ENCODE measurements around the gene NTRK1. TPM values are rescaled to one million over a fixed set of nuclear protein-coding genes. Genes with fewer than 3 reads are reported as not detected.

NTRK1 gene
- total and polyA plus RNA-seq, 2 donors (not counting 1 experiment from before 2014, with no cell fraction given), result not detected

DNA sequence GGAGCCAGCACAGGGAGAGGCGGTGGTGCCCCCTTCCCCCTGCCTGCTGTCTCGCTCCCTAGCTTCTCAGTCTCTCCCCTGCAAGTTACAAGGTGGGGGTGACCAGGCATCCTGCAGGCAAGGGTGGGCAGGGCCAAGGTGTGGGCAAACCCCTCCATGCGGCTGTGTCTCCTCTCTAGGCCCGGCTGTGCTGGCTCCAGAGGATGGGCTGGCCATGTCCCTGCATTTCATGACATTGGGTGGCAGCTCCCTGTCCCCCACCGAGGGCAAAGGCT is 14.6 kb downstream of the NTRK1 start:
- DNase-seq (no peak), ATAC-seq (ENCODE audit: low read depth) (no peak)
- Histone ChIP-seq H3K27me3 (replicated peaks in 1 of 4; ENCODE audit: control extremely low read depth in 1 of 4, control insufficient read depth in 3 of 4, insufficient read depth in 4 of 4, low read length in 3 of 4) (peaks cover 0 to 21% (median 1%) of the 10 kb centered on the region in 4 experiments), H3K4me1 (ENCODE audit: control insufficient read depth in 2 of 2, insufficient read depth in 2 of 2, low read length in 2 of 2) (no peaks in the 10 kb centered on the region), H3K4me2 (replicated peaks; ENCODE audit: low read depth, low read length, poor library complexity, severe bottlenecking) (no peak overlapping the region), H3K27ac (ENCODE audit: low read length in 2 of 2) (no peak overlapping the region), H4K20me1 (ENCODE audit: control insufficient read depth, insufficient read depth, low read length, poor library complexity, severe bottlenecking) (no peaks in the 10 kb centered on the region), H3K9ac (ENCODE audit: low read length) (no peak overlapping the region), H3K9me3 (ENCODE audit: control extremely low read depth in 1 of 3, control insufficient read depth in 2 of 3, insufficient read depth in 1 of 3, low read length in 2 of 3) (no peaks in the 10 kb centered on the region), H3K79me2 (ENCODE audit: control insufficient read depth, insufficient read depth, low read length) (no peaks in the 10 kb centered on the region), H3K4me3 (ENCODE audit: control extremely low read depth in 1 of 5, extremely low read depth in 1 of 5, insufficient read depth in 1 of 5, low read depth in 2 of 5, low read length in 4 of 5) (no peak overlapping the region), H2AFZ (ENCODE audit: insufficient read depth, low read depth, low read length, poor library complexity, severe bottlenecking) (no peak overlapping the region), H3K36me3 (replicated peaks in 1 of 2; ENCODE audit: control extremely low read depth in 1 of 2, control insufficient read depth in 1 of 2, extremely low read depth in 1 of 2, insufficient read depth in 2 of 2, low read length in 1 of 2) (no peaks in the 10 kb centered on the region)
- no peak overlapping the region for H3K4me3 Mint-ChIP-seq
- 88% methylated on average over 5 of the region's 5 CpGs for WGBS (ENCODE audit: insufficient coverage)
- H3K27ac Mint-ChIP-seq, result no peak overlapping the region
- H3K4me1 Mint-ChIP-seq, result no peaks in the 10 kb centered on the region
- intact Hi-C loops (cut with micrococcal nuclease), result no loop called here
- no peak for TF ChIP-seq EZH2 (IDR thresholded peaks at IDR 0.05; ENCODE audit: borderline replicate concordance, insufficient read depth, low read depth, low read length, poor library complexity, severe bottlenecking)
- TF ChIP-seq, protein P1, sequence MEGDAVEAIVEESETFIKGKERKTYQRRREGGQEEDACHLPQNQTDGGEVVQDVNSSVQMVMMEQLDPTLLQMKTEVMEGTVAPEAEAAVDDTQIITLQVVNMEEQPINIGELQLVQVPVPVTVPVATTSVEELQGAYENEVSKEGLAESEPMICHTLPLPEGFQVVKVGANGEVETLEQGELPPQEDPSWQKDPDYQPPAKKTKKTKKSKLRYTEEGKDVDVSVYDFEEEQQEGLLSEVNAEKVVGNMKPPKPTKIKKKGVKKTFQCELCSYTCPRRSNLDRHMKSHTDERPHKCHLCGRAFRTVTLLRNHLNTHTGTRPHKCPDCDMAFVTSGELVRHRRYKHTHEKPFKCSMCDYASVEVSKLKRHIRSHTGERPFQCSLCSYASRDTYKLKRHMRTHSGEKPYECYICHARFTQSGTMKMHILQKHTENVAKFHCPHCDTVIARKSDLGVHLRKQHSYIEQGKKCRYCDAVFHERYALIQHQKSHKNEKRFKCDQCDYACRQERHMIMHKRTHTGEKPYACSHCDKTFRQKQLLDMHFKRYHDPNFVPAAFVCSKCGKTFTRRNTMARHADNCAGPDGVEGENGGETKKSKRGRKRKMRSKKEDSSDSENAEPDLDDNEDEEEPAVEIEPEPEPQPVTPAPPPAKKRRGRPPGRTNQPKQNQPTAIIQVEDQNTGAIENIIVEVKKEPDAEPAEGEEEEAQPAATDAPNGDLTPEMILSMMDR (IDR thresholded peaks at IDR 0.05), result no peak
- CTCF ChIA-PET, result interaction anchor here (0.6 kb wide), 1 partner anchor 24 kb away, joined by 3 read pairs; no protein-coding TSS in a partner anchor
- H3K27me3 Mint-ChIP-seq, result peaks cover 34% of the 10 kb centered on the region
- no peaks in the 10 kb centered on the region for H3K9me3 Mint-ChIP-seq (ENCODE audit: insufficient read depth)
- POLR2A ChIA-PET, result no interaction called here

DNA sequence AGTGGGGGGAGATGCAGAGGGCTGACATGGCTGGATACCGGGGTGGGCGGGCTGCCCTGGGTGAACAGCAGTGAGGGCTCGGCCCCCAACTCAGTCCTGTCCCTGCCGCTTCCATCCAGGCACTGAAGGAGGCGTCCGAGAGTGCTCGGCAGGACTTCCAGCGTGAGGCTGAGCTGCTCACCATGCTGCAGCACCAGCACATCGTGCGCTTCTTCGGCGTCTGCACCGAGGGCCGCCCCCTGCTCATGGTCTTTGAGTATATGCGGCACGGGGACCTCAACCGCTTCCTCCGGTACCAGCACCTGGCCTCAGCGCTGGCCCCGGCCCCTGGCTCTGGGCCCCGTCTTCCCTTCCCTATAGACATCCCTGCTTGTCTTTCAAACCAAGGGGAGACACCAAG is 15.6 kb downstream of the NTRK1 start:
- Histone ChIP-seq H4K20me1 (ENCODE audit: control insufficient read depth, insufficient read depth, low read length, poor library complexity, severe bottlenecking) (no peaks in the 10 kb centered on the region), H3K4me3 (ENCODE audit: control extremely low read depth in 1 of 5, extremely low read depth in 1 of 5, insufficient read depth in 1 of 5, low read depth in 2 of 5, low read length in 4 of 5) (no peak overlapping the region), H3K36me3 (replicated peaks in 1 of 2; ENCODE audit: control extremely low read depth in 1 of 2, control insufficient read depth in 1 of 2, extremely low read depth in 1 of 2, insufficient read depth in 2 of 2, low read length in 1 of 2) (no peaks in the 10 kb centered on the region), H3K79me2 (ENCODE audit: control insufficient read depth, insufficient read depth, low read length) (no peaks in the 10 kb centered on the region), H3K4me2 (replicated peaks; ENCODE audit: low read depth, low read length, poor library complexity, severe bottlenecking) (no peak overlapping the region), H2AFZ (ENCODE audit: insufficient read depth, low read depth, low read length, poor library complexity, severe bottlenecking) (no peak overlapping the region), H3K4me1 (ENCODE audit: control insufficient read depth in 2 of 2, insufficient read depth in 2 of 2, low read length in 2 of 2) (no peaks in the 10 kb centered on the region), H3K27ac (ENCODE audit: low read length in 2 of 2) (no peak overlapping the region), H3K27me3 (replicated peaks in 1 of 4; ENCODE audit: control extremely low read depth in 1 of 4, control insufficient read depth in 3 of 4, insufficient read depth in 4 of 4, low read length in 3 of 4) (peaks cover 0 to 28% (median 1%) of the 10 kb centered on the region in 4 experiments), H3K9me3 (ENCODE audit: control extremely low read depth in 1 of 3, control insufficient read depth in 2 of 3, insufficient read depth in 1 of 3, low read length in 2 of 3) (no peaks in the 10 kb centered on the region), H3K9ac (ENCODE audit: low read length) (no peak overlapping the region)
- H3K4me3 Mint-ChIP-seq, result no peak overlapping the region
- no peak overlapping the region for H3K27ac Mint-ChIP-seq
- ATAC-seq (ENCODE audit: low read depth), result no peak
- no peaks in the 10 kb centered on the region for H3K4me1 Mint-ChIP-seq
- H3K27me3 Mint-ChIP-seq, result peaks cover 43% of the 10 kb centered on the region
- intact Hi-C loops (cut with micrococcal nuclease), result no loop called here
- DNase-seq, result no peak
- TF ChIP-seq, protein P1 (IDR thresholded peaks at IDR 0.05), result no peak
- no peak for TF ChIP-seq EZH2 (IDR thresholded peaks at IDR 0.05; ENCODE audit: borderline replicate concordance, insufficient read depth, low read depth, low read length, poor library complexity, severe bottlenecking)
- no peaks in the 10 kb centered on the region for H3K9me3 Mint-ChIP-seq (ENCODE audit: insufficient read depth)
- ChIA-PET CTCF (interaction anchor here (2.1 kb wide), 1 partner anchor 13 kb away, joined by 8 read pairs; no protein-coding TSS in a partner anchor), POLR2A (no interaction called here)
- WGBS (ENCODE audit: insufficient coverage), result 67% methylated on average over 18 of the region's 21 CpGs

All from B cell (primary cell).